Measurements from ENCODE around the gene IL17RD. TPM values are rescaled to one million over a fixed set of nuclear protein-coding genes. Genes with fewer than 3 reads are reported as not detected.
A peak's percentile ranks its signal among the peaks of the same experiment; 100 is the strongest.

The IL17RD gene
- 4.4 TPM for total RNA-seq
- long read RNA-seq, full-length matches to known transcripts, result 1 of 2 reads
- long read RNA-seq, partial matches to known transcripts, result 0 of 2 reads
- long read RNA-seq, other reads (novel, unspliced or antisense), result 1 of 2 reads

- ATAC-seq, result peak; percentile 89
- peak; percentile 90 for DNase-seq
- intact Hi-C loops (cut with micrococcal nuclease), result no loop called here
These were observed at the start of gene IL17RD for GRCh38 chr3:57164657-57165573. Gene IL17RD, minus strand, starts transcription at chr3:57165353. Its CDS starts 67 bp downstream, at chr3:57165286.

- intact Hi-C loops (cut with micrococcal nuclease), result no loop called here
- ATAC-seq, result no peak
- no peak for DNase-seq
These were observed 41.3 kb upstream of the IL17RD start for GRCh38 chr3:57206423-57206822.

GRCh38 chr3:57199895-57200297, 34.7 kb upstream of the IL17RD start, which contains the start of gene HESX1:
Gene HESX1, minus strand, starts transcription at chr3:57199978. Its CDS starts 60 bp downstream, at chr3:57199918.
- intact Hi-C loops (cut with micrococcal nuclease), result no loop called here
- ATAC-seq, result no peak

GRCh38 chr3:57194641-57195040, 29.5 kb upstream of the IL17RD start:
- DNase-seq (no peak), ATAC-seq (no peak)
- intact Hi-C loops (cut with micrococcal nuclease), result no loop called here

More at GRCh38 chr3:57199895-57200297, 34.7 kb upstream of the IL17RD start, which contains the start of gene HESX1:
- DNase-seq, result no peak

GRCh38 chr3:57192028-57192427, 26.9 kb upstream of the IL17RD start:
- no peak for DNase-seq
- intact Hi-C loops (cut with micrococcal nuclease), result no loop called here
- ATAC-seq, result no peak

GRCh38 chr3:57184526-57184925, 19.4 kb upstream of the IL17RD start:
- intact Hi-C loops (cut with micrococcal nuclease), result no loop called here
- DNase-seq (no peak), ATAC-seq (no peak)

GRCh38 chr3:57179580-57180410, 14.6 kb upstream of the IL17RD start:
- DNase-seq (no peak), ATAC-seq (no peak)
- intact Hi-C loops (cut with micrococcal nuclease), result loop anchor here (10.0 kb wide), 1 partner anchor 45 kb away; the partner anchor contains the start of gene APPL1

- ATAC-seq (no peak), DNase-seq (no peak)
- intact Hi-C loops (cut with micrococcal nuclease), result loop anchor here (10.0 kb wide), 1 partner anchor 49 kb away; the partner anchor contains the start of gene APPL1
These were observed 10.9 kb upstream of the IL17RD start for GRCh38 chr3:57176045-57176444.

- intact Hi-C loops (cut with micrococcal nuclease), result loop anchor here (10.0 kb wide), 1 partner anchor 51 kb away; the partner anchor contains the start of gene APPL1
- DNase-seq (no peak), ATAC-seq (no peak)
These were observed 8.5 kb upstream of the IL17RD start for GRCh38 chr3:57173687-57174086.

GRCh38 chr3:57170946-57171345, 5.8 kb upstream of the IL17RD start:
- DNase-seq (no peak), ATAC-seq (no peak)
- intact Hi-C loops (cut with micrococcal nuclease), result loop anchor here (10.0 kb wide), 1 partner anchor 54 kb away; the partner anchor contains the start of gene APPL1

- intact Hi-C loops (cut with micrococcal nuclease), result loop anchor here (10.0 kb wide), 1 partner anchor 55 kb away; the partner anchor contains the start of gene APPL1
- DNase-seq, result peak; percentile 84
- ATAC-seq, result peak; percentile 80
These were observed 4.9 kb upstream of the IL17RD start for GRCh38 chr3:57169872-57170623.

- ATAC-seq, result no peak
- intact Hi-C loops (cut with micrococcal nuclease), result no loop called here
- no peak for DNase-seq
These were observed 4.0 kb upstream of the IL17RD start for GRCh38 chr3:57169108-57169507.

- no peak for ATAC-seq
- intact Hi-C loops (cut with micrococcal nuclease), result no loop called here
- no peak for DNase-seq
These were observed 3.0 kb upstream of the IL17RD start for GRCh38 chr3:57168151-57168550.

GRCh38 chr3:57166660-57167059, 1.5 kb upstream of the IL17RD start:
- intact Hi-C loops (cut with micrococcal nuclease), result no loop called here
- no peak for DNase-seq

GRCh38 chr3:57165641-57166040, 488 bp upstream of the IL17RD start:
- ATAC-seq, result no peak
- DNase-seq, result no peak
- intact Hi-C loops (cut with micrococcal nuclease), result no loop called here

More at GRCh38 chr3:57166660-57167059, 1.5 kb upstream of the IL17RD start:
- ATAC-seq, result no peak

- intact Hi-C loops (cut with micrococcal nuclease), result no loop called here
- DNase-seq (peak; percentile 73), ATAC-seq (peak; percentile 66)
These were observed 916 bp downstream of the IL17RD start for GRCh38 chr3:57164217-57164656.

GRCh38 chr3:57163751-57164150, 1.4 kb downstream of the IL17RD start:
- intact Hi-C loops (cut with micrococcal nuclease), result no loop called here
- DNase-seq, result no peak
- ATAC-seq, result peak; percentile 8

- no peak for ATAC-seq
- intact Hi-C loops (cut with micrococcal nuclease), result no loop called here
- no peak for DNase-seq
These were observed 3.2 kb downstream of the IL17RD start for GRCh38 chr3:57161915-57162314.
